Lower leg skin (tissue), 3 donors: Measurements from ENCODE around the gene SLC34A1.

Experiments
- CTCF ChIP-seq, 3 donors: fragments of 450-650 bp; IDR thresholded peaks; one replicate each; pipeline ENCODE4 v1.5.1; 2016; ENCODE audit warnings: antibody characterized with exemption in 3 of 3, mild to moderate bottlenecking in 3 of 3, moderate library complexity in 2 of 3
- POLR2A ChIP-seq, 2 donors: fragments of 450-650 bp; IDR thresholded peaks; one replicate each; pipeline ENCODE4 v1.6.1; 2016 to 2017; ENCODE audit warnings: antibody characterized with exemption in 2 of 2, mild to moderate bottlenecking in 1 of 2, moderate library complexity in 1 of 2

DNA sequence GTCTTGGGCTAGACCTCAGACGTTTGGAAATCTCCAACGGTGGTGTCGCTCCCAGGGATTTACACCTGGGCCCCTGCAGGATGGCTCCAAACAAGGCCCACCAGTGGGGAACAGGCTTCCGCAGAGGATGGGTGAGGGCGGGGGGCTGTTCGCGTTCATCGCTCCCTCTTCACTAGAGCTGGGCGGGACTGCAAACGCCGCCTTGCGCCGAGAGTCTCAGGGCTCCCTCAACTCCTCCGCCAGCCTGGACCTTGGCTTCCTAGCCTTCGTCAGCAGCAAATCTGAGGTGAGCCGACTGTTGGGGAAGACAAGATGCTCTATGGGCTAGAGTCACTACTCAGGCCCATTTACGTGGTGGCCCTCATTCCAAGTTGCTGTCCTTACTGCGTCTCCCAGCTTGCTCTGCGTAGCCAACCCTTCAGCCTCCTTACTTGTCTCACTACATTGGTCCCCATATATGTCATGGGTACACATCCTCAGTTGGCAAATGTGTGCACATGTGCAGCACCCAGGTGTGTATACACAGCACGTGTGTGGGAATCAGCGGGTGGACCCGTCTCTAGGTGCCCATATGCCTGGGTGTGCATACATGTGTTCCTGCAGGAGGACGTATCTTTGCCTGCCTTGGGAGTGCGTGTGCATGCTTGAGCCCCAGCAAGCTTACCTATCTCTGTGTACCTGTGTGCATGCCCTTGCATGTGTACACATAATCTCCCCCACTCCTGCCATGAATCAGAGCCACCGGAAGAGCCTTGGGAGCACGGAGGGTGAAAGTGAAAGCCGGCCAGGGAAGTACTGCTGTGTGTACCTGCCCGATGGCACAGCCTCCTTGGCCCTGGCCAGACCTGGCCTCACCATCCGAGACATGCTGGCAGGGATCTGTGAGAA, 16.0 kb upstream of the SLC34A1 start:
- TF ChIP-seq POLR2A (IDR thresholded peaks at IDR 0.05), result no peak
- no peak for TF ChIP-seq CTCF (IDR thresholded peaks at IDR 0.05)
